HCT116 (cell line): Measurements from ENCODE around the gene LRP1B. TPM values are rescaled to one million over a fixed set of nuclear protein-coding genes. Genes with fewer than 3 reads are reported as not detected.

ENCODE experiments used
- ATAC-seq: fragments of 200-7000 bp; cut with Tn5 transposase; 2 replicates; pipeline ENCODE4 v1.9.1; 2020; ENCODE audit warnings: mild to moderate bottlenecking, moderate library complexity
- BruUV-seq: library from RNA; stranded (reverse); fragments of 400-500 nt; replicated peaks from 2 replicates; lab custom pipeline; 2021; lab: Mats Ljungman, UMichigan
- CTCF ChIA-PET: fragments of 300-600 bp; sonication (Branson Sonifier 250); formaldehyde crosslinking; loops from one replicate; lab custom pipeline; 2021; ENCODE audit warnings: antibody characterized with exemption; lab: Charles Lee
- POLR2A ChIA-PET: fragments of 300-600, 350-600 bp; sonication (Branson Sonifier 250); formaldehyde crosslinking; loops from one replicate; lab custom pipeline; 2021; ENCODE audit warnings: antibody characterized with exemption; lab: Charles Lee
- RAD21 ChIA-PET, 2 experiments: fragments of 300-600 bp; sonication (Branson Sonifier 250); formaldehyde crosslinking; loops; one replicate each; lab custom pipeline; 2023; ENCODE audit warnings: low total read pairs in 2 of 2; ENCODE audit not compliant: uncharacterized antibody in 2 of 2, unreplicated experiment in 2 of 2, low non-redundant PET in 1 of 2; lab: Charles Lee
- DNase-seq: peaks from one replicate; pipeline ENCODE4 v3.0.0-alpha.2; 2010; ENCODE audit warnings: low read depth, low spot score
- H2AFZ ChIP-seq: fragments of 200-600 bp; shearing (Covaris generic), sonication (generic); 2 replicates; pipeline ENCODE4 v1.6.1; 2017; ENCODE audit warnings: low read depth, mixed run types, mixed read lengths, antibody characterized with exemption, low read length; ENCODE audit not compliant: poor library complexity, severe bottlenecking
- H3K27ac ChIP-seq: 2 replicates; pipeline ENCODE4 v1.5.1; 2012; ENCODE audit warnings: low read depth, low read length
- H3K27me3 ChIP-seq: fragments of 200-600 bp; sonication (generic); 2 replicates; pipeline ENCODE4 v1.6.1; 2016; ENCODE audit warnings: mixed run types, low read length, mixed read lengths; ENCODE audit not compliant: insufficient read depth
- H3K36me3 ChIP-seq, 2 experiments: fragments of 200-500 bp in 1 of 2; fragments of 200-600 bp in 1 of 2; sonication (Bioruptor generic) in 1 of 2; sonication (generic) in 1 of 2; 2 replicates each; pipeline versions ENCODE4 v1.5.1 to v1.6.1; 2014 to 2016; ENCODE audit warnings: low read length in 2 of 2, inconsistent platforms in 1 of 2, mixed read lengths in 1 of 2, mixed run types in 1 of 2; ENCODE audit not compliant: insufficient read depth in 2 of 2, control insufficient read depth in 1 of 2
- H3K4me1 ChIP-seq, 2 experiments: fragments of 200-600 bp in 1 of 2; sonication (generic) in 1 of 2; 2 replicates each; pipeline versions ENCODE4 v1.5.1 to v1.6.1; 2012 to 2017; ENCODE audit warnings: low read length in 2 of 2, inconsistent platforms in 1 of 2, mild to moderate bottlenecking in 1 of 2, mixed read lengths in 1 of 2, mixed run types in 1 of 2, moderate library complexity in 1 of 2; ENCODE audit not compliant: insufficient read depth in 2 of 2, control insufficient read depth in 1 of 2
- H3K4me2 ChIP-seq: fragments of 200-600 bp; sonication (generic); 2 replicates; pipeline ENCODE4 v1.6.1; 2017; ENCODE audit warnings: mixed run types, low read length, mixed read lengths
- H3K4me3 ChIP-seq, 2 experiments: fragments of 200-600 bp in 1 of 2; sonication (generic) in 1 of 2; replicated peaks in 1 of 2; 2 replicates each; pipeline ENCODE4 v1.5.1; 2011 to 2016; ENCODE audit warnings: low read length in 2 of 2, control low read depth in 1 of 2, low read depth in 1 of 2, mild to moderate bottlenecking in 1 of 2, mixed read lengths in 1 of 2, mixed run types in 1 of 2
- H3K79me2 ChIP-seq: fragments of 200-600 bp; sonication (generic); 2 replicates; pipeline ENCODE4 v1.6.1; 2017; ENCODE audit warnings: mild to moderate bottlenecking, mixed run types, low read length, moderate library complexity, mixed read lengths; ENCODE audit not compliant: insufficient read depth
- H3K9ac ChIP-seq: fragments of 200-600 bp; sonication (generic); 2 replicates; pipeline ENCODE4 v1.6.1; 2016; ENCODE audit warnings: low read length, mixed read lengths
- H3K9me2 ChIP-seq: fragments of 200-600 bp; sonication (generic), shearing (Covaris generic); 2 replicates; pipeline ENCODE4 v1.6.1; 2017; ENCODE audit warnings: mixed run types, mild to moderate bottlenecking, moderate library complexity; ENCODE audit not compliant: insufficient read depth
- H3K9me3 ChIP-seq, 2 experiments: fragments of 200-500 bp in 1 of 2; fragments of 200-600 bp in 1 of 2; sonication (Bioruptor generic) in 1 of 2; sonication (generic) in 1 of 2; 2 replicates each; pipeline ENCODE4 v1.6.1; 2014 to 2017; ENCODE audit warnings: low read length in 2 of 2, mixed read lengths in 2 of 2, inconsistent platforms in 1 of 2, low read depth in 1 of 2, mild to moderate bottlenecking in 1 of 2, mixed run types in 1 of 2, moderate library complexity in 1 of 2; ENCODE audit not compliant: control insufficient read depth in 1 of 2, insufficient read depth in 1 of 2
- H4K20me1 ChIP-seq: fragments of 200-600 bp; sonication (generic), shearing (Covaris generic); 2 replicates; pipeline ENCODE4 v1.6.1; 2017; ENCODE audit warnings: mixed run types, mild to moderate bottlenecking, moderate library complexity; ENCODE audit not compliant: insufficient read depth
- ATF3 ChIP-seq: IDR thresholded peaks from 2 replicates; pipeline ENCODE4 v1.6.1; 2012
- CTCF ChIP-seq, 3 experiments: fragments of 200-600 bp in 1 of 3; sonication (generic) in 1 of 3; IDR thresholded peaks in 2 of 3; conservative IDR thresholded peaks in 1 of 3; 2 replicates each; pipeline ENCODE4 v1.5.1; 2012 to 2017; ENCODE audit warnings: low read depth in 2 of 3, low read length in 2 of 3, antibody characterized with exemption in 1 of 3, borderline replicate concordance in 1 of 3, control low read depth in 1 of 3, mild to moderate bottlenecking in 1 of 3, mixed read lengths in 1 of 3, mixed run types in 1 of 3, moderate library complexity in 1 of 3; ENCODE audit not compliant: insufficient read depth in 1 of 3
- EGR1 ChIP-seq: IDR thresholded peaks from 2 replicates; pipeline ENCODE4 v1.6.1; 2012; ENCODE audit warnings: low read depth
- EZH2 ChIP-seq: fragments of 200-600 bp; sonication (generic); IDR thresholded peaks from 2 replicates; pipeline ENCODE4 v1.6.1; 2017; ENCODE audit warnings: antibody characterized with exemption, mixed run types
- EZH2phosphoT487 ChIP-seq: fragments of 200-600 bp; IDR thresholded peaks from 2 replicates; pipeline ENCODE4 v1.6.1; 2018; ENCODE audit warnings: antibody characterized with exemption, borderline replicate concordance
- FOSL1 ChIP-seq: IDR thresholded peaks from 2 replicates; pipeline ENCODE4 v1.6.1; 2012; ENCODE audit warnings: low read depth
- JUND ChIP-seq: IDR thresholded peaks from 2 replicates; pipeline ENCODE4 v1.6.1; 2012
- POLR2A ChIP-seq: IDR thresholded peaks from 2 replicates; pipeline ENCODE4 v1.7.0; 2011; ENCODE audit warnings: borderline replicate concordance; ENCODE audit not compliant: insufficient read depth, insufficient read length; ENCODE audit errors: extremely low read depth
- RAD21 ChIP-seq: IDR thresholded peaks from 2 replicates; pipeline ENCODE4 v1.6.1; 2012; ENCODE audit warnings: low read depth, mild to moderate bottlenecking
- SIN3A ChIP-seq: IDR thresholded peaks from 2 replicates; pipeline ENCODE4 v1.6.1; 2012; ENCODE audit warnings: low read depth
- SP1 ChIP-seq: IDR thresholded peaks from 2 replicates; pipeline ENCODE4 v1.6.1; 2012; ENCODE audit warnings: low read depth
- SRF ChIP-seq: IDR thresholded peaks from 2 replicates; pipeline ENCODE4 v1.6.1; 2012; ENCODE audit warnings: low read depth
- YY1 ChIP-seq: IDR thresholded peaks from 2 replicates; pipeline ENCODE4 v1.6.1; 2011; ENCODE audit warnings: low read length, low read depth, moderate library complexity, mild to moderate bottlenecking; ENCODE audit not compliant: insufficient replicate concordance; ENCODE audit errors: extremely low read depth
- ZBTB33 ChIP-seq: IDR thresholded peaks from 2 replicates; pipeline ENCODE4 v1.6.1; 2011; ENCODE audit warnings: mild to moderate bottlenecking, low read length, moderate library complexity; ENCODE audit not compliant: insufficient replicate concordance; ENCODE audit errors: extremely low read depth
- intact Hi-C: fragments of 100-400 bp; cut with micrococcal nuclease; formaldehyde crosslinking; loops from 2 replicates; pipeline ENCODE4 v1.10.0; 2022
- total RNA-seq: library from RNA; stranded (reverse); gene quantifications from one replicate; pipeline ENCODE4 v1.2.1, GENCODE V29; 2021; ENCODE audit not compliant: unreplicated experiment

LRP1B gene
- total RNA-seq, 1 experiment from 2014 or later, result 0.34 TPM

DNA sequence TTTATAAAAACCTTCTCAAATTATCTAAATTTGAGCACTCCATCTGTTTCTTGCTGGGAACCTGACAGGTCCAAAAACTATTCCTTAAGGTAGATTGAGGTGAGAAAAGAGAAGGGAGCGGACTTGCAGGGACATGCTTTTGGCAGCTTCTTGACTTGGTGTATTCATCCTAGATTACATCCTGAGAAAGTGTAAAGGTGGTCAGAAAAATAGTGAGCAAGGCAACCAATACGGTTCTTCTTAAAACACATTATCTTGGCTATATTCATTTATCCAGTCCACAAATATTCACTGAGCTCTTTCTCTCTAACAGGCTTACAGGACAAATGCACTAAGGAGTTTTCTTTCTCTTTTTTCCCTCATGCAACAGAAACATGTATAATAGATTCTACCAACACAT, 230.0 kb downstream of the LRP1B start (continued):
- no peak for TF ChIP-seq CTCF (IDR thresholded peaks at IDR 0.05 in 2 of 3, conservative IDR thresholded peaks at IDR 0.05 in 1 of 3; ENCODE audit: borderline replicate concordance in 1 of 3, insufficient read depth in 1 of 3, low read depth in 2 of 3, low read length in 2 of 3)

DNA sequence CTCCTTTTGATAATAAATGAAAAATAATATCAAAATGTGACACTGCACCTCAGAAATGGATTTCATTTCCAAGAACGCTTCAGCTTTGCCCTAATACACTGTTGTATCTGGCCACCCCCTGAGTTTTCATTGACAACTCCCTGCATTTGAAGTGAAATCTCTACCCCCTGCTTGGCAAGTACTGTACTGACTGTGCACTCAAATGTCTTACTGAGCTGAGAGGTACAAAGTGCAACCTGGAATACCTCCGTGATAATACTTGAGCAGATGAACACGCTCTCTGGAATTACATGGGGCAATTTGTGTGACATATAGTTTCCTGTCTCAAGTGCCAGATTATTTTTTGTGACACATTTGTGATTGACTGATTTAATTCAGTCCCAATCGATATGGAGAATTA, 231.1 kb downstream of the LRP1B start:
- ChIA-PET POLR2A (no interaction called here), CTCF (no interaction called here), RAD21 (no interaction called here)
- H3K9me3 ChIP-seq, result no peaks in the 10 kb centered on the region
- no peaks in the 10 kb centered on the region for H3K9me2 ChIP-seq
- ATAC-seq (no peak), DNase-seq (no peak)
- no peak overlapping the region for H3K9ac ChIP-seq
- BruUV-seq, result no TSS peak
- intact Hi-C loops, result no loop called here
- no peaks in the 10 kb centered on the region for H4K20me1 ChIP-seq
- no peak overlapping the region for H3K4me2 ChIP-seq
- no peaks in the 10 kb centered on the region for H3K36me3 ChIP-seq
- no peaks in the 10 kb centered on the region for H3K79me2 ChIP-seq
- no peaks in the 10 kb centered on the region for H3K27me3 ChIP-seq
- no peak overlapping the region for H3K27ac ChIP-seq
- H3K4me3 ChIP-seq, result no peak overlapping the region
- H3K4me1 ChIP-seq, result no peaks in the 10 kb centered on the region
- H2AFZ ChIP-seq, result no peak overlapping the region
- TF ChIP-seq SIN3A (no peak), ZBTB33 (no peak), EZH2phosphoT487 (no peak), FOSL1 (no peak), POLR2A (no peak), JUND (no peak), SP1 (no peak), YY1 (no peak), EZH2 (no peak), RAD21 (no peak), SRF (no peak), ATF3 (no peak), EGR1 (no peak)
